Muscle of leg (tissue), 11 donors: ENCODE measurements around the gene MEIS2. TPM values are rescaled to one million over a fixed set of nuclear protein-coding genes. Genes with fewer than 3 reads are reported as not detected.

Source experiments
- DNase-seq: peaks from one replicate; pipeline ENCODE4 v3.0.0; 2013
- H3K27ac ChIP-seq: one replicate; pipeline ENCODE4 v1.5.1; 2013; ENCODE audit warnings: mild to moderate bottlenecking, low read length, control low read depth
- H3K27me3 ChIP-seq: one replicate; pipeline ENCODE4 v1.6.1; 2013; ENCODE audit warnings: low read length; ENCODE audit not compliant: control insufficient read depth, insufficient read depth
- H3K36me3 ChIP-seq: one replicate; pipeline ENCODE4 v1.6.1; 2013; ENCODE audit warnings: low read length; ENCODE audit not compliant: control insufficient read depth, insufficient read depth
- H3K4me1 ChIP-seq: one replicate; pipeline ENCODE4 v1.6.1; 2013; ENCODE audit warnings: low read length; ENCODE audit not compliant: control insufficient read depth, insufficient read depth
- H3K4me3 ChIP-seq: one replicate; pipeline ENCODE4 v1.5.1; 2013; ENCODE audit warnings: low read length, control low read depth
- H3K9me3 ChIP-seq: replicated peaks from 2 replicates; pipeline ENCODE4 v1.6.1; 2013; ENCODE audit warnings: low read depth, low read length; ENCODE audit not compliant: control insufficient read depth
- WGBS: methylation state at CpG from one replicate; pipeline ENCODE4 v1.1.5; 2013; ENCODE audit warnings: missing lambda C conversion rate; ENCODE audit not compliant: insufficient coverage; 5-methylcytosine and 5-hydroxymethylcytosine counted together
- polyA plus RNA-seq, 8 donors: library from polyadenylated mRNA; unstranded; fragments of 120-200 nt; gene quantifications; one replicate each; pipeline versions ENCODE4 v1.2.1 to v1.2.3, GENCODE V29; 2013; ENCODE audit warnings: inconsistent platforms in 1 of 8, low replicate concordance in 1 of 8; ENCODE audit not compliant: insufficient read length in 8 of 8, insufficient read depth in 1 of 8
- total RNA-seq: library from RNA; stranded (reverse); fragments of 120-200 nt; gene quantifications from one replicate; pipeline ENCODE4 v1.2.4, GENCODE V29; 2013

Gene MEIS2
- total and polyA plus RNA-seq, 9 donors: 3.8 to 13.9 (median 7.0) TPM

GRCh38 chr15:37078566-37078965 is 21.8 kb downstream of the MEIS2 start:
- no CpG with 5 or more reads among the region's 1 CpG for WGBS
- H3K4me1 ChIP-seq: no peaks in the 10 kb centered on the region
- no peaks in the 10 kb centered on the region for H3K27me3 ChIP-seq
- no peak overlapping the region for H3K27ac ChIP-seq
- H3K9me3 ChIP-seq: no peaks in the 10 kb centered on the region
- no peak overlapping the region for H3K4me3 ChIP-seq
- DNase-seq: no peak
- H3K36me3 ChIP-seq: no peaks in the 10 kb centered on the region

- H3K4me1 ChIP-seq: no peaks in the 10 kb centered on the region
- H3K4me3 ChIP-seq: no peak overlapping the region
- H3K27ac ChIP-seq: no peak overlapping the region
- H3K36me3 ChIP-seq: no peaks in the 10 kb centered on the region
- peak; percentile 63 for DNase-seq
- WGBS: 57% methylated on average over 3 of the region's 11 CpGs
- no peaks in the 10 kb centered on the region for H3K27me3 ChIP-seq
- no peaks in the 10 kb centered on the region for H3K9me3 ChIP-seq
Measured at GRCh38 chr15:37077623-37078351, 22.6 kb downstream of the MEIS2 start.

- Histone ChIP-seq H3K9me3 (no peaks in the 10 kb centered on the region), H3K27me3 (no peaks in the 10 kb centered on the region), H3K4me1 (no peaks in the 10 kb centered on the region), H3K4me3 (no peak overlapping the region), H3K27ac (no peak overlapping the region), H3K36me3 (no peaks in the 10 kb centered on the region)
- DNase-seq: no peak
Measured at GRCh38 chr15:37076543-37076942, 23.8 kb downstream of the MEIS2 start.

- Histone ChIP-seq H3K4me3 (no peak overlapping the region), H3K9me3 (no peaks in the 10 kb centered on the region), H3K36me3 (no peaks in the 10 kb centered on the region), H3K4me1 (no peaks in the 10 kb centered on the region), H3K27ac (no peak overlapping the region), H3K27me3 (no peaks in the 10 kb centered on the region)
- no CpG with 5 or more reads among the region's 4 CpGs for WGBS
- DNase-seq: no peak
Measured at GRCh38 chr15:37075777-37076176, 24.6 kb downstream of the MEIS2 start.

- no peaks in the 10 kb centered on the region for H3K9me3 ChIP-seq
- WGBS: 100% methylated on average over 1 of the region's 1 CpG
- no peak for DNase-seq
Measured at GRCh38 chr15:37072181-37072580, 28.2 kb downstream of the MEIS2 start.

GRCh38 chr15:37071134-37071533 is 29.2 kb downstream of the MEIS2 start:
- no CpG with 5 or more reads among the region's 3 CpGs for WGBS
- H3K27ac ChIP-seq: no peak overlapping the region
- H3K4me1 ChIP-seq: no peaks in the 10 kb centered on the region
- no peaks in the 10 kb centered on the region for H3K36me3 ChIP-seq
- no peak for DNase-seq
- H3K27me3 ChIP-seq: no peaks in the 10 kb centered on the region
- no peaks in the 10 kb centered on the region for H3K9me3 ChIP-seq
- no peak overlapping the region for H3K4me3 ChIP-seq

More at GRCh38 chr15:37072181-37072580, 28.2 kb downstream of the MEIS2 start:
- no peaks in the 10 kb centered on the region for H3K36me3 ChIP-seq
- H3K4me1 ChIP-seq: no peaks in the 10 kb centered on the region
- no peak overlapping the region for H3K4me3 ChIP-seq
- H3K27ac ChIP-seq: no peak overlapping the region
- H3K27me3 ChIP-seq: no peaks in the 10 kb centered on the region

GRCh38 chr15:37070686-37071085 is 29.7 kb downstream of the MEIS2 start:
- Histone ChIP-seq H3K27ac (no peak overlapping the region), H3K4me3 (no peak overlapping the region), H3K9me3 (no peaks in the 10 kb centered on the region), H3K36me3 (no peaks in the 10 kb centered on the region), H3K4me1 (no peaks in the 10 kb centered on the region), H3K27me3 (no peaks in the 10 kb centered on the region)
- DNase-seq: no peak
- no CpG with 5 or more reads among the region's 2 CpGs for WGBS

GRCh38 chr15:37061996-37062395 is 38.4 kb downstream of the MEIS2 start:
- H3K4me1 ChIP-seq: peaks cover 7% of the 10 kb centered on the region

GRCh38 chr15:37059086-37059485 is 41.3 kb downstream of the MEIS2 start:
- DNase-seq: peak; percentile 30
- Histone ChIP-seq H3K4me3 (no peak overlapping the region), H3K4me1 (peaks cover 7% of the 10 kb centered on the region), H3K27ac (no peak overlapping the region), H3K36me3 (no peaks in the 10 kb centered on the region), H3K27me3 (peaks cover 3% of the 10 kb centered on the region), H3K9me3 (no peaks in the 10 kb centered on the region)
- no CpG with 5 or more reads among the region's 2 CpGs for WGBS

More at GRCh38 chr15:37061996-37062395, 38.4 kb downstream of the MEIS2 start:
- WGBS: 100% methylated on average over 1 of the region's 1 CpG
- no peak overlapping the region for H3K4me3 ChIP-seq
- no peaks in the 10 kb centered on the region for H3K36me3 ChIP-seq
- no peaks in the 10 kb centered on the region for H3K27me3 ChIP-seq
- H3K27ac ChIP-seq: no peak overlapping the region
- no peaks in the 10 kb centered on the region for H3K9me3 ChIP-seq
- DNase-seq: no peak

- no peak for DNase-seq
- no peak overlapping the region for H3K4me3 ChIP-seq
Measured at GRCh38 chr15:37058316-37058985, 41.9 kb downstream of the MEIS2 start.

More at GRCh38 chr15:37058316-37058985, 41.9 kb downstream of the MEIS2 start:
- Histone ChIP-seq H3K9me3 (no peaks in the 10 kb centered on the region), H3K4me1 (peaks cover 7% of the 10 kb centered on the region), H3K27ac (no peak overlapping the region), H3K36me3 (no peaks in the 10 kb centered on the region), H3K27me3 (peaks cover 3% of the 10 kb centered on the region)
- 0% methylated on average over 3 of the region's 6 CpGs for WGBS
